GM12891 (cell line): ENCODE data around the gene FBXL7.

Experiments
- PAX5 ChIP-seq: IDR thresholded peaks from 2 replicates; pipeline ENCODE4 v1.6.1; 2011; ENCODE audit warnings: low read length, moderate library complexity, mild to moderate bottlenecking; ENCODE audit not compliant: insufficient read depth, severe bottlenecking
- POLR2A ChIP-seq: IDR thresholded peaks from 2 replicates; pipeline ENCODE4 v1.6.1; 2011; ENCODE audit warnings: low read depth, low read length, control low read depth
- POLR2AphosphoS5 ChIP-seq: IDR thresholded peaks from 2 replicates; pipeline ENCODE4 v1.6.1; 2011; ENCODE audit warnings: low read depth, low read length, control low read depth
- POU2F2 ChIP-seq: IDR thresholded peaks from 2 replicates; pipeline ENCODE4 v1.6.1; 2011; ENCODE audit warnings: low read depth, mild to moderate bottlenecking, control low read depth, low read length, moderate library complexity
- TAF1 ChIP-seq: IDR thresholded peaks from 2 replicates; pipeline ENCODE4 v1.6.1; 2011; ENCODE audit warnings: low read depth, low read length, control low read depth

DNA sequence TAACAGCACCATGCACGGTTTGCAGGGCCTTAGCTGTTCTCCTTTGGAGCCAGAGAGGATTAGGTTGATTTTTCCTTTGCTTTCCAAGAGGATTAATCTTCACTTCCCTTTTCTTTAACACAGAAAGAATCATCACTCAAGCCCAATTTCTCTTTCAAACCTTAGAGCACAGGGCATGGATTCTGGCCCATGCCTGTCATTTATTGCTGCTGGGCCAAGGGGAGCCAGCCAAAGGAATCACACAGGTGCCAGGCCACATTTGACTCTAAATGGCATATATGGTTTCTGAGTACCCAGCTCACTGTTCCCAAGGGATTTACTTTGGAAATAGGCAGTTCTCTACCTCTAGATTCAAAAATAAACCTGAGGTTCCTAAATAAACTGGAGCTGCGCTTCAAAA lies 58.3 kb downstream of the FBXL7 start:
- TF ChIP-seq POLR2A (no peak), POLR2AphosphoS5 (no peak), POU2F2 (no peak), TAF1 (no peak), PAX5 (no peak)
